ENCODE measurements around the gene TMPRSS3. TPM values are rescaled to one million over a fixed set of nuclear protein-coding genes. Genes with fewer than 3 reads are reported as not detected.
A peak's percentile ranks its signal among the peaks of the same experiment; 100 is the strongest.

TMPRSS3 gene
- total RNA-seq, 1 donor from 2014 or later = 10.5 TPM

DNA sequence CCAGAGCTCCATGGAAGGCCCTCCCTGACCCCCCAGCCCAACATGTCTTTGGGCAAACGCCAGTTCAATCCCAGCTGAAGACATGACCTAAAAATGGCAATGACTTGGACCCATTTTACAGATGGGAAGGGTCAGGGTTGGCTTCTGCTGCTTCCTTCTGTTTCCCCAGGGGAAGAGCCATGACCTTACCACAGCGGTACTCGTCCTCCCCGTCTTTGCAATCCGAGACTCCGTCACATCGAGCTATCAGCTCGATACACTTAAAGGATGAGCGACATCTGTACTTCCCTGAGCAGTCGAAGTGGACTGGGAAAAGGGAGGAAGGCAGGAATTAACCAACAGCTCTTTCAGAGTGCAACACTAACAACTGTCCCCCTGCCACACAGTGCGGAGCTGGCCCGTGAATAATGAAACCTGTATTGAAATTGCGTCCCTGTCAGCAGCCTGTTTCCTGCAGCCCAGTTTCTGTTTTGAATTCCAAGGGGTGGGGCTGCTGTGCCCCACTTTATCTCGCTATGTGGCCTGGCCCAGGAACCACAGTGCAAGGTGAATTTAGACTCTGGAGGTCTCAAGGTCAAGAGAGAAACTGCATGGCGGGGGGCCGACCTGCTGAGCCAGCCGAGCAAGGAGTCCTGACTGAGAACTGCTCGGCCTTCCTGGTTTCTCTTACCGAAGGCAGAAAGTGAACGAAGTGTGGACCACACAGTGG lies 7.0 kb downstream of the TMPRSS3 start:
- peak; percentile 61 for DNase-seq (ENCODE audit: low spot score)

DNA sequence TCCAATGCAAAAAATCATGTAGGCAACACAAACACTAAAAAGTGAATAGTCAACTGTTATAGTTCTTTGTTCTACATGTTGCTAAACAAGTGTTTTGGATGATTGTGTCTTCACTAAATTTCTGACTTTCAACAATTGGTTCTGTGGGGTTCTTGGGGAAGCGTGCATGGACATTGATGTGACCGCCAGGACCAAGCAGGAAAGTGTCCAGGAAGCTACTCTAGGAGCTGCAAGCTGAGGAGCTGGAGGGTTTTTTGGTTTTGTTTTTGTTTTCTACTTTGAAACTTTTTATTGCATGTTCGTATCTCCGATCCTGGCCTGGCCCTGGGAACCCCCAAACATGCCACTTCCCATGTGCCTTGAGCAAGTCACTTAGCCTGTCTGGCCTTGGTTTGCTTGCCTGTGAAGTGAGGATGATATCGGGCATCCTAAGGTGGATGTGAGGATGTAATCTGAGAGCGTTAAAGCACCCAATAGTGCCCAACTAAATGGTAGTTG lies 8.0 kb downstream of the TMPRSS3 start:
- no peak for DNase-seq (ENCODE audit: low spot score)

DNA sequence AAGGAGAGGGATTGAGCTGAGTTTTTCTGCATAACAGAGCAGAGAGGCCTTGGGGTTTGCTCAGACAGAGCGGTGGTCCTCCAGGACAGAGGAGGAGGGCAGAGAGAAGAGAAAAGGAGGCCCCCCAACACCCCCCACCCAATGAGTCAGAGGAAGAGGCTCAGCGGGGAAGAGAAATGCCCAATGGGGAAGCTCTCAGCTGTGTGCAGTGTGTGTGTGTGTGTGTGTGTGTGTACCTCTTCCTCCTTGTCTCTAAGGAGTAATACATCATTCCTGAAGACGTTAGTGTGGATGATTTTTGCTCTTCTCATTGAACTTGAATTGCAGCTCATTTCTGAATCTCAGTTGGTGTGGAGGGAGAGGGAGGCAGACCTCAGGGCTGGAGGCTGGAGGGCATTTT lies 8.7 kb downstream of the TMPRSS3 start:
- DNase-seq (ENCODE audit: low spot score) = no peak

DNA sequence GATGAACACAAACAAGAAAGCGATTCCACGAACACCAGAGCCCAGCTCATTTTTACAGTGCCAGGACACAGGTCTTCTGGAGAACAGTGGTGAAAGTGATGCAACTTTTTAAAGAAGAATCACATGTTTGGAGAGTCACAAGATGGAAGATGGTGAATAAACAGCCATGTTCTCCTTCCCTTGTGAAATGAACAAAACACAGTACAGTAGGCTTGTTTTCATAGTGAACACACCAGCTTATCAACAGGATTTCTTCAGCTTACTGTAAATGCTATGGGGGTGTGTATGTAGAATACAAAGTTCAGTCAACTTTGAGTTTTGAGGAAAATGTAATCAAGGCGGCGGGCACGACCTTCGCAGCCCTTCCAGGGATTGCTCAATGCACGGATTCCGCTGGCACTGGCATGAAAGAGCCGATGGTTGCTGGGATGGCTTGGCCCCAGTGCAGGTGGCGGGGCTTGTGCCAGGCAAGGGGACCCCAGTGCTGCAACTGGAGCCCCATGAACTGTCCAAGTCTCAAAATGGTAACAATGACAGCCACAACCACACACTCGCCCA lies 9.7 kb downstream of the TMPRSS3 start:
- DNase-seq (ENCODE audit: low spot score) = peak; percentile 65

DNA sequence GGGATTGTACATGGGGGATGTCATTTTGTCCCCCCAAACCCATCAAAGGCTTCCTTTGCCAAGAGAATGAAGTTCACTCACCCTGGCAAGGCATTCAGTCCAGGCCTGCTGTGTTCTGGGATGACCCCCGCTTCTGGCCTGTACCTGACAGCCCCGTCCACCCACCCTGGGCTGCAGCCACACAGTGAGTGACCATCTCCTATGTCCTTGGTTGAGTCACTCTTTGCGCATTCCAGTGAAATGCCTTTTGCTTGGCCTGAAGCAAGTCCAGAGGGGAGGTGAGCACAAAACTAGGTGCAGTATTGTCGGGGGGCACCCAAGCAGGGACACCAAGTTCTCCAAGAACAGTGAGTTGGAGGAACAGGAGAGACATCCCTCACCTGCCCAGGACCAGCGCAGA lies 10.2 kb downstream of the TMPRSS3 start:
- DNase-seq (ENCODE audit: low spot score) = no peak

DNA sequence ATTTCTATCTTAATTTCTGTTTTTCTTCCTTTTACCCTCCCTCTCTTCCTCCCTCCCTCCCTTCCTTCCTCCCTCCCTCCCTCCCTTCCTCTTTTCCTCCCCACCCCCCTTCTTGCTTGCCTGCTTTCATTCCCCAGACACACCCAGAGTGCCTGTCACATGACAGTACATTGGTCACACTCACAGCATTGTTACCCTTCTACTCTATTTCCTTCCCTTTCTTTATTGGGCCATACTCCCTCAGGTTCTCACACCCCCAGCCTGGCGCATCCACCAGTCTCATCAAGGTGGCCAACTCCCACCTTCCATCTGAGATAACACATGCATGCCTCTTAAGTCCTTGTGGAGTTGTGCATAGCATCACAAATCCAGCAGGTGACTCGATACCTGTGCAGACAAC lies 10.9 kb downstream of the TMPRSS3 start:
- DNase-seq (ENCODE audit: low spot score) = peak; percentile 66

DNA sequence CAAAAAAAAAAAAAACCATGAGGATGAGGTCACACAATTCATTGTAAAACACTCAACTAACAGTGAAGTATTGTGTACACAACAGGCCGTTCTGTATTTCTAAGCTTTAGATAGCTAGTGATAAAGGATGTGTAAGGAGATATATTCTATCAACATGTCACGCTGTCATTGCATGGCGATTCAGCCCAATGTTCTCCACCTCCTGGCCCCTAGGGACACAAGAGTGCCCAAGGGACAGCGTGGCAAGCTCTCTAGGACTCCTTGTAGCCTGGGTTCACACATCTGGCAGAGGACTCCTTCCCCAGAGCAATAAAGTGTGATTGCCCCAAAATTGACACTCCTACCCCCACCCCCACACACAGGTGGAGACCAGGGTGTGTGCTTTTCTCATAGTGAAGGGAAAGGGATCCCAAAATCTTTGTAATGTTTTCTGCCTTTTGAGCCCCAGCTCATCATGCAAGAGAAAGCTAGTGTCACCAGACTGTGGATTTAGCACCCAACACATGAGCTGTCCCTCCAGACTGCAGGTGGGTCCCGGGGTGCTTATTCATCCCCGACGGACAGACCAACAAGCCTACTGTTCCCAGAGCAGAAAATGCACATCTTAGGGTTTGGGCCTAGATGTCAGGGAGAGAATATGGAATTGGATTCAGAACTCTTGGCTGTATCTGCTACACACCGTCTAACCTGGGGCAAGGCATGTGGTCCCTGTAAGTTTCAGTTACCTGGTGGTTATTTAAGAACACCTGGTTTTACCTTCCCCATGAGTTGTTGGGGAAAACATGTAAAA lies 11.5 kb downstream of the TMPRSS3 start:
- DNase-seq (ENCODE audit: low spot score) = no peak

DNA sequence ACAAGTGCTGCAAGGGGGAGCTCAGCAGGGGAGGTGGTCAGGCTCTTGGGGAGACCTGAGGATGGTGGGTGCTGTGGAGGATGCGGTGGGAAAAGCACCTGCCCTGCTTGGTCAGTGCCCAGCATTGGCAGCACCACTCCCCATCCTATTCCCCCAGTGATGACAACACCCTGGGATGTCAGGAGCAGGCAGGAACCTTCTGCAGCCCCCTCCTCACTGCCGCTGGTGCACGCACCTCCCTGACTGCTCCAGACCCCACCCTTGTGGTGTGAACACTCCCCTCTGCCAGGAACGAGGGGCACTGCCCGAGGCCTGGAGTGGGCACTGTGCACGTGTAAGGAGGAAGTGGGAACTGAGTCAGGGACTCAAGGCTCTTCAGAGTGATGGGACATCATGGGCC lies 12.5 kb downstream of the TMPRSS3 start:
- no peak for DNase-seq (ENCODE audit: low spot score)

DNA sequence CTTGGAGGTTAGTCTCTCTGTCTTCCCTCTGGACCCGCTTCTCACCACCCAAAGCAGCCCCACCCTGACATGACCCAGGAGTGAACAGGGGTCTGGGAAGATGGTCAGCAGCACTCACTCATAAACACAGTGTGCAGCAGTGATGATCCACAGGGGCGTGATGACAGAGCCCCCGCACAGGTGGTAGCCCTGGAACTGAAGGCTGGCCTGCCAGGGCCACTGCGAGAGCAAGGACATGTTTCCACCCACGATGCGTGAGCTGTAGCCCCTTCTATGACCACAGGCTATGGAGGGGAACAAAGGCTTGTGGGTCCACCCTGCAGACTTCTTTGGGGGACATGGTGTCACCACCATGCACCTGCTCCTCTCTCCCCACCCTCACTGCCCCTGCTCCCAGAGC lies 12.9 kb downstream of the TMPRSS3 start:
- DNase-seq (ENCODE audit: low spot score) = no peak

DNA sequence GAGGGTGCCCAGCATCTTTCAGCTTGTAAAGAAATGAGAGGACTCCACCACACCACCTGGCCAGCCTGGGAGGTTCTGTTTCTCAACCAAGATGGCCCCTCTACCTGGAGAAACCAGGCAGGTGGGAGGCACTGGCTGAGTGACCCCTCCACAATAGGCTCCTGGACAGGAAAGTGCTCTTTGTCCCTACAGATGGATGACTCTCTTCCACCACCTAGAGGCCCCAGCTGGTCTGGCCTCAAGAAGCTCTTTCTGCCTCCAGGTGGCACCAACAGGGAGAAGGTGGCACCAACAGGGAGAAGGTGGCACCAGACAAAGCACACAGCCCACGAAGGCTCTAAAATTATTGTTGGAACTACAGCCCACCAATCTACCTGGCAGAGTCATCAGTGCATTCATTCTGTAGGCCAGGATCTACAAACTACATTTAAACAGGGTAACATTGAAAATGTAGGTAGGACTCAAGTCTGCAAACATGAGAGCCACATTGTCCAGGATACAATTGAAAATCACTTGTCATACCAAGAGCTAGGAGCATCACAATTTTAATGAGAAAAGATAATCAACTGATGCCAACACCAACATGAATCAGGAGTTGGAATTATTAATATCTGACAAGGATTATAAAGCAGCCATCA lies 14.4 kb downstream of the TMPRSS3 start:
- DNase-seq (ENCODE audit: low spot score) = peak; percentile 77

DNA sequence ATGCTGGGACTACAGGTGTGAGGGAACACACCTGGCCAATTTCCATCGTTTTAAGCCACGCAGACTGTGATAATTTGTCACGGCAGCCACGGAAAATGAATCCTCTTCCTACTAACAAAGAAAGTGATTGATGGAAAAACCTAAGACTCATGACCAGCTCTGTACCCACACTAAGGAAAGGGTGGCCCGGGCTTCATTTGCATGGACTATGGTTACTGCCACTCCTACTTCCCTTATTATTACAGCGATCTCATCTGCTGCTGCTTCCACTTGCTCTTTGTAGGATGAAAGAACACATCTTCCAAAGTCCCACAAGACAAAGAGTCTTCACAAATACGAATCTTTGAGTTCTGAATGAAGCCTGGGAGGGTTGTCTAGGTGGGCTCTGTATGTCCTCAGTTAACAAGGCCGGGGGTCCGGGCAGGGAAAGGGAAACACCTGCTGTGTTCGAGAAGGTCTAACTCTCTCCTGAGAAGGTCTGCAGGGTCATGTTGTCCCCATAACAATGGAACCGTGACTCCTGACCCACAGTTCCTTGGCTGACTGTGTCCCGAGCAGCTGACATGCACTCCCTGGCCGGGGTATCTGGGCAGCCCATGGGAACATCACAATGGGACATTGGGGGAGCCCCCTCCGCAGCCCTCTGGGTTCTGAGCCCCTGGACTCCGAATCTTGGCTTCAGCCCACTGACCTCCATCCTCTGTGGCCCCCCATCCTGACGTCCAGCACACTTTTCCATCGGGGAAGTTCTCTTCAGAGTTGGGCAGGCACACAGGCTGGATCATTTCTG lies 16.2 kb downstream of the TMPRSS3 start:
- DNase-seq (ENCODE audit: low spot score) = no peak

DNA sequence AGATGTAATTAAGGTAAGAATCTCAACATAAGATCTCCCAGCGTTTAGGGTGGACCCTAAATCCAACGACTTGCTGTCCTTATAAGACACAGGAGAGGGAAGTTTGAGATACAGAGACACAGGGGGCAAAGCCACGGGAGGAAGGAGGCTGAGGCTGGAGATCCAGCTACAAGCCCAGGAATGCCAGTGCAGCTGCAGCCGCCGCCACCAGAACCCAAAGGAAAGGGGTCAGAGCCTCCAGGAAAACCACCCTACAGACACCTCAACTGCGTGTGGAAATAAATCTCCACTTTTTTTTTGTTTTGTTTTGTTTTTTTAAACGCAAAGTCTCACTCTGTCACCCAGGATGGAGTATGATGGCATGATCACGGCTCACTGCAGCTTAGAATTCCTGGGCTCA lies 17.4 kb downstream of the TMPRSS3 start:
- DNase-seq (ENCODE audit: low spot score) = no peak

DNA sequence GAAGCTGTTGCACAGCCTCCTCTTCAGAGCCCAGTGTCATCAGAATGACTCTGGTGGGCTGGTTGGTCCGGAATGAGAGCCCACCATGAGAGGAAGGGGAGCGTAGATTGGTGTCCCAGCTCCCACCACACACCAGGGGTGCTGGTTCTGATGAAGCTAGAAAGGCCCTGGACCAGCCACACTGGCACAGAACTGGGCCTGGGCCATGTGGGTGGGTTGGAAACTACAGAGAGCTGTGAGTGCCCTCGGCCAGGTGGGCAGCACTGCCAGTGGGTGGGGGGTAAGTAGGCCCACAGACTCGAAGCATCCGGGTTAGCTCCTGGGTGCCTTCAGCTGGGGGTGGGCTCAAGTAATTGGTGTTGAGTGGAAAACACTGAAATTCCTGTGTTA lies 17.9 kb downstream of the TMPRSS3 start:
- no peak for DNase-seq (ENCODE audit: low spot score)

DNA sequence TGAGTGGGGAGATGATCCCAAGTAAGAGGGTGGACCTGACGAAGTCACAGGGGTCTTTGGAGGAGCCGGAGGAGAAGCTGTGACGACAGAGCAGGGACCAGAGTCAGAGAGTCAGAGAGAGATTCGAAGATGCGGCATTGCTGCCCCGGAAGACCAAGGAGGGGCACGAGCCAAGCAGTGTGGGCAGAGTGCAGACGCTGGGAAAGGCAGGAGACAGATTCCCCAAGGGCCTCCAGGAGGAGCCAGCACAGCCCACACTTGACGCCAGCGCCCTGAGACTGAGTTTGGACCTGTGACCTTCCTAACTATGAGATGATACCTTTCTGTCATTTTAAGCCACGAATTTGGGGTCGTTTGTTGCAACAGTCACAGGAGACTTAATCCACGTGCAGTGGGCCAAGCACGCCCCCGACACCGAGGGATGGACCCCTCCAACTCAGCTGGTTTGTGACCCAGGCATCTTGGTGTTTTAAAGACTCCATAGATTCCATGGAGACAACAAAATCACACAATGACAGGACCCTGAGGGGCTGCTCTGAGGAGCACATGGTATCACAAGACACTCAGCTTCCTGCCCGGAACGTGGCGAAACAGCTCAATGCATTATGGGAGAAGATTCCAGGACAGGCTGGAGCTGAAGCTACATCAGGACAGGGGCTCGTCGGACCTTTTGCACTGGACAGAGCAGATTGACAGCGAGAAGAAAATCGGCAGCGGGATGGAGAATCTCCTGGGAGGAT lies 18.5 kb downstream of the TMPRSS3 start:
- no peak for DNase-seq (ENCODE audit: low spot score)

DNA sequence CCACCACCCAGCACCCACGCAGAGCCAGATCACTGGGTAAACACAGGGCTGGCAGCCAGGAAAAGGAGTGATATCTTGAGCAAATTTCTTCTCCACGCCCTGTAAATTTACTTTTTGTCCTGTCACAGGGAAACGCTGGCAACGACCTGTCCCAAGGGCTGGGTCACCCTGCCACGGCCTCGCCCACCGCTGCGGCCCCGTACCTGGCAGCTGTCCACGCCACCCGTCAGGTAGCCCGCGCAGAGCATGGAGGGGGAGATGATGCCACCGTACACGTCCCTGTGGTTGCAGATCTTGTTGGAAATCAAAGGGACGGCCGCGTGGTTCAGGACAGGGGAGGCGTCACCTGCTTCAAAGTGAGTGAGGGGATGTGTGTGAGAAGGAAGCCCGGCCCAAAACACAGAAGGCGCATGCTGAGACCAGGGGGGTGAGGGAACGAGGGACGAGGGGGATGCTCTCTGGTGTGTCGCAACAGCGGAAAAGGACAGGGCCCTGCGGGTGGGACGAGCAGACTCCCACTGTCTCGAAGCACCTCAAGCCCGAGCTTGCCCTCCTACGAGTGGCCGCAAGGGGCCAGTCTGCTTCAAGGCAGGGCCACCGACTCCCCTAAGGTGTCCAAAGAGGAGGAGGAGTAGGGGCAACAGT lies 19.4 kb downstream of the TMPRSS3 start:
- DNase-seq (ENCODE audit: low spot score) = peak; percentile 31

DNA sequence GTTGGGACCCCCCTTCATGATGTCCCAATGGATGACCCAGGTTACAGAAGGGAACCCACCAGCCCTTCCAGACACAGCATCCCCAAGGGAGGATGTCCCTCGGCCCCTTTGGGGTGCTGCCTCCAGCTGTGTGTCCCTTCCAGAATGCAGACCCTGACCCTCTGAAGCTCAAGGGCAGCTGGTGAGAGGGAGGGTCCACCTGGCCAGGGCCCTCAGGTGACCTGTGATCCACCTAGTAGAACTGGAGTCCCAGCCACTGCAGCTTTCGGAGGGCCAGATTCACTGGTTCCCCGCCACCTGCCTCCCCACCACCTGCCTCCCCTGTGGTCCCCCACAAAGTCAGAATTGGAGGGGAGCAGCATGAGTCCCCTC lies 19.9 kb downstream of the TMPRSS3 start:
- no peak for DNase-seq (ENCODE audit: low spot score)

DNA sequence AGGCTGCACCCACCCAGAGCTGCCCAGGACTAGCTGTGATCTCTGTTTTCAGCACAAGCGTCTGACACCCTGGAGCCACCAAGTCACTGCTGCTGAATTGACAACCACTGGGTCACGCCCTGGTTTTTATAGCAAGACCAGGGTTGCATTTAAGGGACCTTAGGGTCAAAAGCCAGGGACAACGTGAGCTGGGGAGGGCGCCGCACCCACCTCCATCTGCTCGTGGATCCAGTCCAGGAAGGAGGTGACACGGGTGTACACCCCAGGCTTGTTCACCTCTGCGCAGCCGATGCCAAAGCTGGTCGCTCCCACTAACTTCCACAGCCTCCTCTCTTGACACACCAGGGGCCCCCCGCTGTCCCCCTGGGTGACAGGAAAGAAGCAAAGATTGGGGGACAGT lies 20.3 kb downstream of the TMPRSS3 start:
- no peak for DNase-seq (ENCODE audit: low spot score)

DNA sequence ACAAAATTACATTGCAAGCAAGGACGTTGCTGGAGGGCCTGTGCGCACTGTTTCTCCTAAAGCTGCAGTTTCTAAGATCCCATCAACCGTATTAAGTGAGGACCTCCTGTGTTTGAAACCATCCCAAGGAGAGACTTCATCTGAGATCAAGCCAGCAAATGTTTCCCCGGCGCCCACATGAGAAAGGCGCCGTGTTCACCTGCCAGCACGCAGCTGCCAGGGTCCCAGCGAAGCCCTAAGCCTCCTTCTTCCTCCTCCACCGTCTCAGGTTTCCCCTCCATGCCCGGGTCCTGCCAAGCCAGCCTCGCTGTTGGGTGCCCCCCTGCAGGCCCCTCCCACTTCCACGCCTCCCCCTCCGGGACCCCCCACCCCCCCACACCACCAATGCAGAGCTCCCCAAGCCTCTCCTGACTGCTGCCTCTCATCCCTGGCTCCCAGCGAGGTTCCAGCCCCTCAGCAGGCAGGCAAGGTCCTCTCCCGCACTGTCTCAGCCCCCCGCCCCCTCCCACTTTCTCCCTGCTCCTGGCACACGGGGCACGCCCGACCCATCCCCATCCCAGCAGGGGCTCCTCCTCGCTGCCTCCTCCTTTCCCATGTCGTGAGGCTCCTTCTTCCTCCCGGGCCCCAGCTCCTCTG lies 20.9 kb downstream of the TMPRSS3 start:
- DNase-seq (ENCODE audit: low spot score) = no peak

DNA sequence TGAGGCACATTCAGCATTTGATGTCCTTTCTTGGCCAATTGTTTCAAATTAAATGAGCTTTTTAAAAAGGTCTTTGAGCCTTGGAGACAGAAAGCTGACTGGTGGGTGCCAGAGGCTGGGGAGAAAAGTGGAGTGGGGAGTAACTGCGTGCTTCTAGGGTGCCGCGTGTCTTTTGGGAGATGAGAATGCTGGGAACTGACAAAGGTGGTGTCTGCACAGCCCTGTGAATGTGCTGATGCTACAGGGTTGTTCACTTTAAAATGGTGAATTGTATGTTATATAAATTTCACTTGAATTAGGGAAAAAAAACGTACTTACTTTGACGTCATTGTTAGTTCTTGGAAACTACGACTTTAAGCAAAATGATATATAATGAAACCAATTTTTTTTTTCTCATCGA lies 21.4 kb downstream of the TMPRSS3 start:
- DNase-seq (ENCODE audit: low spot score) = no peak

DNA sequence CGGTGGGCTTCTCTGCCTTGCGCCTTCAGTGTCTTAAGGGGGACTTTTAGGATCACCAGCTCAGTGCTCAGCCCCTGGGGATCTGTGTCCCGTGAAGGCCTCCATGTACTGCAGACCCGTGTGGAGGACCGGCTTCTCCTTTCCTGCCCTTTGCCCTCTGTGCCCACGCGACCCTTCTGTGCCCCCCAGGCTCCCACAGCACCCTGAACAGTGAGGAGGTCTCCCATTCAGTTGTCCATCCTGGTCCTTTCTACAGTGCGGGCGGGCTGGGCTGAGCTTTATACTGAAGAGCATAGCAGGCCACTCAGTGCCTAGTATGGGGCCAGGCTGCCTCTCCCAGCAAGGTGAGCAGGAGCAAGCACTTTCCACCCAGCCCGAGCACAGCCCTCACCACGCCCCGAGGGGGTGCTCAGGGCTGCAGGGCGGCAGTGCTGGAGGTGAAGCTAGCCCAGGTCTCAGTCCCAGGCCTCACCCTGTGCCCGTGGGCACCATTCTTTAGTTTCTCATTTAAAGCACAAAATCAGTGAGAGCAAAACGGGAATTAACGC lies 21.9 kb downstream of the TMPRSS3 start:
- DNase-seq (ENCODE audit: low spot score) = no peak
